ENCODE data around the gene JMJD6.

JMJD6 gene

GRCh38 chr17:76689859-76690258 is 36.5 kb downstream of the JMJD6 start:
- TF ChIP-seq SIN3A (IDR thresholded peaks at IDR 0.05; ENCODE audit: borderline replicate concordance, insufficient read depth, low read length) (no peak), FOXP2 (optimal IDR thresholded peaks at IDR 0.05; ENCODE audit: borderline replicate concordance, extremely low read depth, extremely low read length, insufficient read depth) (no peak), TAF1 (IDR thresholded peaks at IDR 0.05; ENCODE audit: borderline replicate concordance, insufficient read depth, low read length) (no peak)

- peak; percentile 63 for TF ChIP-seq FOXP2 (optimal IDR thresholded peaks at IDR 0.05; ENCODE audit: borderline replicate concordance, extremely low read depth, extremely low read length, insufficient read depth)
- no peak for TF ChIP-seq POLR2AphosphoS5 (IDR thresholded peaks at IDR 0.05; ENCODE audit: low read depth, low read length)
- no peak for TF ChIP-seq TAF1 (IDR thresholded peaks at IDR 0.05; ENCODE audit: borderline replicate concordance, insufficient read depth, low read length)
- TF ChIP-seq SIN3A (IDR thresholded peaks at IDR 0.05; ENCODE audit: borderline replicate concordance, insufficient read depth, low read length) = no peak
Measured at GRCh38 chr17:76688165-76688622, 38.2 kb downstream of the JMJD6 start.

GRCh38 chr17:76687298-76688164 is 38.9 kb downstream of the JMJD6 start:
- TF ChIP-seq REST (IDR thresholded peaks at IDR 0.05; ENCODE audit: insufficient read depth in 1 of 2, low read depth in 2 of 2, low read length in 2 of 2) (no peak), TAF1 (IDR thresholded peaks at IDR 0.05; ENCODE audit: borderline replicate concordance, insufficient read depth, low read length) (no peak), SIN3A (IDR thresholded peaks at IDR 0.05; ENCODE audit: borderline replicate concordance, insufficient read depth, low read length) (no peak), FOXP2 (optimal IDR thresholded peaks at IDR 0.05; ENCODE audit: borderline replicate concordance, extremely low read depth, extremely low read length, insufficient read depth) (no peak)

DNA sequence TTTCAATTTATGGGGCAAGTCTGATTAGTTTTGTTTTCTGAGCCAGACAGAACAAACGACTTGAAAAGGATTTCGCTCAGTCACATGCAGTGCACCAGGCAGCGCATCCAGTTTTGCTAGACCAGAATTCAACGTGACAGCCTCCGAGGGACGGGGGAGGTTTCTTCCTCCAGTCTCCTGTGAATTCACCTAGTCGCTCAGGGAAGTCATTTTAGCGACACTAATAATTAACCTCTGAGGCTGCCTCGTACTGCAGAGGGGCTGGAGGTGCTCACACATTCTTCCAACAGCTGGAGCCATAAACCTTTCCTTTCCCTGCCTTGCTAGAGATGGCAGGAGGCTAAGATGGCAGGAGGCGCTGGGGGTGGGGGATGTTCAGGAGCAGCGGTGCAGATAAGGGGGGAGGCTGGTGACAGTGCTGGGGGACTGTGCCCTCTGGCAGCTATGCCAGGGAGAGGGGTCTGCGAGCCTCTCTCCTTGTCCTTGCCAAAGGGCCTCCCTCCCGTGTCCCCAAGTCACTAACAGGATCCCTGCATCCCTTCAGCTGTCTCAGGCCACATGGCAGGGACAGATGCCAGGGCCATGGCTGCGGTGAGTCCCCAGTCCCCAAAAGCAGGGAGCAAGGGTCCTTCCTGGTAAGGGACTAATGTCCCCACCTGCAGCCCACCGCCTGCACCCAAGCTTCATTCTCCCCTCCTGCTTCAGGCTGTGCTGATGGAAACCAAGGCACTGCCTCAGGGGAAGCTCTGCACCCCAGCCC is 39.7 kb downstream of the JMJD6 start:
- TF ChIP-seq POLR2AphosphoS5 (IDR thresholded peaks at IDR 0.05; ENCODE audit: low read depth, low read length) = no peak
- TF ChIP-seq TAF1 (IDR thresholded peaks at IDR 0.05; ENCODE audit: borderline replicate concordance, insufficient read depth, low read length) = no peak
- no peak for TF ChIP-seq SIN3A (IDR thresholded peaks at IDR 0.05; ENCODE audit: borderline replicate concordance, insufficient read depth, low read length)
- TF ChIP-seq FOXP2 (optimal IDR thresholded peaks at IDR 0.05; ENCODE audit: borderline replicate concordance, extremely low read depth, extremely low read length, insufficient read depth) = no peak
- no peak for TF ChIP-seq REST (IDR thresholded peaks at IDR 0.05; ENCODE audit: insufficient read depth in 1 of 2, low read depth in 2 of 2, low read length in 2 of 2)

- no peak for TF ChIP-seq TAF1 (IDR thresholded peaks at IDR 0.05; ENCODE audit: borderline replicate concordance, insufficient read depth, low read length)
- no peak for TF ChIP-seq SIN3A (IDR thresholded peaks at IDR 0.05; ENCODE audit: borderline replicate concordance, insufficient read depth, low read length)
- TF ChIP-seq REST (IDR thresholded peaks at IDR 0.05; ENCODE audit: insufficient read depth in 1 of 2, low read depth in 2 of 2, low read length in 2 of 2) = no peak
- no peak for TF ChIP-seq POLR2AphosphoS5 (IDR thresholded peaks at IDR 0.05; ENCODE audit: low read depth, low read length)
- TF ChIP-seq FOXP2 (optimal IDR thresholded peaks at IDR 0.05; ENCODE audit: borderline replicate concordance, extremely low read depth, extremely low read length, insufficient read depth) = no peak
Measured at GRCh38 chr17:76685846-76686245, 40.6 kb downstream of the JMJD6 start.
